GM19438 (cell line): ENCODE measurements around the gene RREB1.
A peak's percentile ranks its signal among the peaks of the same experiment; 100 is the strongest.

Experiments
- ATAC-seq: cut with Tn5 transposase; IDR thresholded peaks from one replicate; pipeline ENCODE4 v1.9.1; 2021; ENCODE audit warnings: low read depth; ENCODE audit not compliant: unreplicated experiment

RREB1 gene

GRCh38 chr6:7238900-7239589 lies 131.3 kb downstream of the RREB1 start:
- peak; percentile 51 for ATAC-seq

- ATAC-seq = no peak
Observed at GRCh38 chr6:7239590-7239948, 131.8 kb downstream of the RREB1 start.

- ATAC-seq = no peak
Observed at GRCh38 chr6:7240351-7240750, 132.6 kb downstream of the RREB1 start.

- ATAC-seq = no peak
Observed at GRCh38 chr6:7241160-7241559, 133.4 kb downstream of the RREB1 start.

- ATAC-seq = no peak
Observed at GRCh38 chr6:7241709-7242645, 134.2 kb downstream of the RREB1 start.

GRCh38 chr6:7242835-7243178 lies 135.0 kb downstream of the RREB1 start:
- no peak for ATAC-seq

GRCh38 chr6:7243179-7243981 lies 135.6 kb downstream of the RREB1 start:
- ATAC-seq = no peak

- no peak for ATAC-seq
Observed at GRCh38 chr6:7245668-7246393, 138.1 kb downstream of the RREB1 start.

GRCh38 chr6:7246401-7247178 lies 138.8 kb downstream of the RREB1 start:
- ATAC-seq = no peak

GRCh38 chr6:7247179-7247456 lies 139.4 kb downstream of the RREB1 start:
- no peak for ATAC-seq

- ATAC-seq = no peak
Observed at GRCh38 chr6:7247828-7248227, 140.1 kb downstream of the RREB1 start.

- ATAC-seq = no peak
Observed at GRCh38 chr6:7249391-7249790, 141.6 kb downstream of the RREB1 start.

- no peak for ATAC-seq
Observed at GRCh38 chr6:7249946-7250643, 142.3 kb downstream of the RREB1 start.

GRCh38 chr6:7250812-7251211 lies 143.1 kb downstream of the RREB1 start:
- ATAC-seq = no peak

- ATAC-seq = no peak
Observed at GRCh38 chr6:7251646-7252260, 144.0 kb downstream of the RREB1 start.

GRCh38 chr6:7252390-7252789 lies 144.6 kb downstream of the RREB1 start:
- no peak for ATAC-seq

- ATAC-seq = no peak
Observed at GRCh38 chr6:7254980-7255835, 147.4 kb downstream of the RREB1 start.

- ATAC-seq = no peak
Observed at GRCh38 chr6:7255918-7256317, 148.2 kb downstream of the RREB1 start.
